CD8-positive, alpha-beta memory T cell (primary cell): Measurements from ENCODE around the gene PALLD. TPM values are rescaled to one million over a fixed set of nuclear protein-coding genes. Genes with fewer than 3 reads are reported as not detected.
"Not testable (repeated sequence)": the region's sequence is repeated elsewhere in the genome, so short reads cannot be mapped to it uniquely, and the experiment has no call there.

Source experiments
- CTCF ChIA-PET: fragments of 350-600 bp; sonication (Branson Sonifier 250); formaldehyde crosslinking; loops from one replicate; lab custom pipeline; 2021; ENCODE audit warnings: antibody characterized with exemption; lab: Charles Lee
- POLR2A ChIA-PET: fragments of 350-600 bp; sonication (Branson Sonifier 250); formaldehyde crosslinking; loops from one replicate; lab custom pipeline; 2021; ENCODE audit warnings: antibody characterized with exemption; lab: Charles Lee
- DNase-seq, 5 donors: peaks; one replicate each; pipeline versions ENCODE4 v3.0.0 to v3.0.0-alpha.2; 2020 to 2022; ENCODE audit warnings: mixed read lengths in 1 of 5
- H3K27ac ChIP-seq: one replicate; pipeline ENCODE4 v1.7.0; 2013; ENCODE audit warnings: low read depth, mild to moderate bottlenecking, low read length, moderate library complexity
- H3K27me3 ChIP-seq: 2 replicates; pipeline ENCODE4 v1.7.0; 2013; ENCODE audit warnings: low read length, mild to moderate bottlenecking; ENCODE audit not compliant: insufficient read depth, poor library complexity, severe bottlenecking
- H3K36me3 ChIP-seq: 2 replicates; pipeline ENCODE4 v1.7.0; 2013; ENCODE audit warnings: mild to moderate bottlenecking, low read length, moderate library complexity; ENCODE audit not compliant: insufficient read depth
- H3K4me1 ChIP-seq: 2 replicates; pipeline ENCODE4 v1.7.0; 2013; ENCODE audit warnings: mild to moderate bottlenecking, low read length, moderate library complexity; ENCODE audit not compliant: insufficient read depth
- H3K4me3 ChIP-seq: 2 replicates; pipeline ENCODE4 v1.7.0; 2013; ENCODE audit warnings: mild to moderate bottlenecking, low read length
- H3K9me3 ChIP-seq: 2 replicates; pipeline ENCODE4 v1.7.0; 2013; ENCODE audit warnings: mild to moderate bottlenecking, low read length
- H3K27ac Mint-ChIP-seq, 8 donors: one replicate each; pipeline ENCODE4 v1.8.0; 2020 to 2021; ENCODE audit warnings: mixed read lengths in 8 of 8, mild to moderate bottlenecking in 6 of 8, inconsistent platforms in 3 of 8, moderate library complexity in 3 of 8
- H3K27me3 Mint-ChIP-seq, 2 donors: one replicate each; pipeline ENCODE4 v1.8.0; 2020 to 2021; ENCODE audit warnings: mixed read lengths in 2 of 2, mild to moderate bottlenecking in 1 of 2, moderate library complexity in 1 of 2
- H3K36me3 Mint-ChIP-seq, 3 donors: one replicate each; pipeline ENCODE4 v1.8.0; 2020 to 2021; ENCODE audit warnings: mixed read lengths in 3 of 3, inconsistent platforms in 1 of 3, mild to moderate bottlenecking in 1 of 3
- H3K4me1 Mint-ChIP-seq, 3 donors: one replicate each; pipeline ENCODE4 v1.8.0; 2020 to 2021; ENCODE audit warnings: mixed read lengths in 3 of 3, inconsistent platforms in 1 of 3, mild to moderate bottlenecking in 1 of 3
- H3K4me3 Mint-ChIP-seq, 7 donors: one replicate each; pipeline ENCODE4 v1.8.0; 2020 to 2021; ENCODE audit warnings: mixed read lengths in 7 of 7, mild to moderate bottlenecking in 6 of 7, moderate library complexity in 4 of 7, inconsistent platforms in 2 of 7
- H3K9me3 Mint-ChIP-seq, 5 donors: one replicate each; pipeline ENCODE4 v1.8.0; 2020 to 2022; ENCODE audit warnings: mixed read lengths in 5 of 5, mild to moderate bottlenecking in 3 of 5, moderate library complexity in 2 of 5, inconsistent platforms in 1 of 5
- polyA plus RNA-seq: library from polyadenylated mRNA; unstranded; fragments of 300-500 nt; fragmentation: Illumina TruSeq; gene quantifications from one replicate; pipeline ENCODE4 v1.2.3, GENCODE V29; 2021
- total RNA-seq, 2 experiments: library from RNA; stranded (reverse); gene quantifications; one replicate each; pipeline ENCODE4 v1.2.3, GENCODE V29; 2021

Gene PALLD
- total and polyA plus RNA-seq, 3 experiments from 2014 or later: 0.35 to 0.97 (median 0.47) TPM

- peaks cover 0 to 8% (median 0%) of the 10 kb centered on the region in 3 donors for H3K4me1 Mint-ChIP-seq
- Histone ChIP-seq H3K9me3 (no peaks in the 10 kb centered on the region), H3K4me3 (no peak overlapping the region), H3K4me1 (no peaks in the 10 kb centered on the region), H3K27ac (no peak overlapping the region), H3K27me3 (no peaks in the 10 kb centered on the region), H3K36me3 (no peaks in the 10 kb centered on the region)
- peaks cover 3 to 13% of the 10 kb centered on the region in 2 donors for H3K27me3 Mint-ChIP-seq
- ChIA-PET CTCF (no interaction called here), POLR2A (no interaction called here)
- no peak overlapping the region for H3K27ac Mint-ChIP-seq
- H3K4me3 Mint-ChIP-seq: no peak overlapping the region
- DNase-seq: no peak
- peaks cover 0 to 3% (median 0%) of the 10 kb centered on the region in 5 donors for H3K9me3 Mint-ChIP-seq
- H3K36me3 Mint-ChIP-seq: no peaks in the 10 kb centered on the region
These were observed 223.6 kb downstream of the PALLD start for GRCh38 chr4:168720396-168720900.

- Mint-ChIP-seq H3K9me3 (peaks cover 0 to 4% (median 0%) of the 10 kb centered on the region in 5 donors), H3K4me1 (peaks cover 0 to 8% (median 0%) of the 10 kb centered on the region in 3 donors), H3K36me3 (no peaks in the 10 kb centered on the region), H3K27me3 (peaks cover 7 to 17% of the 10 kb centered on the region in 2 donors), H3K4me3 (no peak overlapping the region), H3K27ac (no peak overlapping the region)
- H3K9me3 ChIP-seq: no peaks in the 10 kb centered on the region
- no peak overlapping the region for H3K4me3 ChIP-seq
- H3K36me3 ChIP-seq: no peaks in the 10 kb centered on the region
- H3K4me1 ChIP-seq: no peaks in the 10 kb centered on the region
- ChIA-PET POLR2A (no interaction called here), CTCF (no interaction called here)
- no peaks in the 10 kb centered on the region for H3K27me3 ChIP-seq
- DNase-seq: no peak
- H3K27ac ChIP-seq: no peak overlapping the region
These were observed 225.5 kb downstream of the PALLD start for GRCh38 chr4:168722391-168722790.

- Histone ChIP-seq H3K4me3 (no peak overlapping the region), H3K27me3 (no peaks in the 10 kb centered on the region), H3K36me3 (no peaks in the 10 kb centered on the region), H3K9me3 (no peaks in the 10 kb centered on the region), H3K27ac (no peak overlapping the region), H3K4me1 (no peaks in the 10 kb centered on the region)
- no peak overlapping the region for H3K27ac Mint-ChIP-seq
- peaks cover 11 to 18% of the 10 kb centered on the region in 2 donors for H3K27me3 Mint-ChIP-seq
- no peaks in the 10 kb centered on the region for H3K36me3 Mint-ChIP-seq
- ChIA-PET CTCF (no interaction called here), POLR2A (no interaction called here)
- peaks cover 0 to 8% (median 0%) of the 10 kb centered on the region in 3 donors for H3K4me1 Mint-ChIP-seq
- peaks cover 0 to 7% (median 0%) of the 10 kb centered on the region in 5 donors for H3K9me3 Mint-ChIP-seq
- DNase-seq: no peak
- H3K4me3 Mint-ChIP-seq: no peak overlapping the region
These were observed 226.2 kb downstream of the PALLD start for GRCh38 chr4:168723020-168723419.

- ChIA-PET CTCF (no interaction called here), POLR2A (no interaction called here)
- Mint-ChIP-seq H3K4me3 (no peak overlapping the region), H3K27me3 (peaks cover 16 to 18% of the 10 kb centered on the region in 2 donors), H3K36me3 (no peaks in the 10 kb centered on the region), H3K9me3 (peaks cover 0 to 7% (median 0%) of the 10 kb centered on the region in 5 donors), H3K27ac (no peak overlapping the region), H3K4me1 (peaks cover 0 to 8% (median 0%) of the 10 kb centered on the region in 3 donors)
- Histone ChIP-seq H3K27me3 (no peaks in the 10 kb centered on the region), H3K9me3 (no peaks in the 10 kb centered on the region), H3K4me1 (no peaks in the 10 kb centered on the region), H3K27ac (no peak overlapping the region), H3K36me3 (no peaks in the 10 kb centered on the region), H3K4me3 (no peak overlapping the region)
- no peak for DNase-seq
These were observed 226.7 kb downstream of the PALLD start for GRCh38 chr4:168723569-168723968.

- Histone ChIP-seq H3K27me3 (peaks cover 1% of the 10 kb centered on the region), H3K4me3 (no peak overlapping the region), H3K9me3 (no peaks in the 10 kb centered on the region), H3K4me1 (no peaks in the 10 kb centered on the region), H3K27ac (no peak overlapping the region), H3K36me3 (no peaks in the 10 kb centered on the region)
- Mint-ChIP-seq H3K27ac (no peak overlapping the region), H3K27me3 (peaks cover 18 to 23% of the 10 kb centered on the region in 2 donors), H3K9me3 (peaks cover 0 to 7% (median 0%) of the 10 kb centered on the region in 5 donors), H3K36me3 (no peaks in the 10 kb centered on the region), H3K4me3 (no peak overlapping the region), H3K4me1 (peaks cover 0 to 8% (median 0%) of the 10 kb centered on the region in 3 donors)
- ChIA-PET CTCF (no interaction called here), POLR2A (no interaction called here)
- DNase-seq: no peak
These were observed 227.4 kb downstream of the PALLD start for GRCh38 chr4:168724243-168724642.

GRCh38 chr4:168724686-168725411, 228.0 kb downstream of the PALLD start:
- CTCF ChIA-PET: no interaction called here
- H3K9me3 Mint-ChIP-seq: peaks cover 0 to 4% (median 2%) of the 10 kb centered on the region in 5 donors

GRCh38 chr4:168725930-168726329, 229.1 kb downstream of the PALLD start:
- Histone ChIP-seq H3K36me3 (no peaks in the 10 kb centered on the region), H3K27me3 (peaks cover 4% of the 10 kb centered on the region), H3K4me3 (no peak overlapping the region), H3K9me3 (no peaks in the 10 kb centered on the region), H3K4me1 (no peaks in the 10 kb centered on the region), H3K27ac (no peak overlapping the region)
- Mint-ChIP-seq H3K4me3 (no peak overlapping the region), H3K9me3 (peaks cover 0 to 6% (median 2%) of the 10 kb centered on the region in 5 donors), H3K36me3 (no peaks in the 10 kb centered on the region), H3K4me1 (peaks cover 0 to 8% (median 0%) of the 10 kb centered on the region in 3 donors), H3K27ac (no peak overlapping the region), H3K27me3 (peaks cover 20 to 32% of the 10 kb centered on the region in 2 donors)
- no peak for DNase-seq
- CTCF ChIA-PET: no interaction called here
- POLR2A ChIA-PET: no interaction called here

More at GRCh38 chr4:168724686-168725411, 228.0 kb downstream of the PALLD start:
- H3K27me3 Mint-ChIP-seq: peaks cover 20 to 26% of the 10 kb centered on the region in 2 donors
- H3K27ac Mint-ChIP-seq: no peak overlapping the region
- H3K4me1 Mint-ChIP-seq: peaks cover 0 to 8% (median 0%) of the 10 kb centered on the region in 3 donors
- Histone ChIP-seq H3K4me3 (no peak overlapping the region), H3K36me3 (no peaks in the 10 kb centered on the region), H3K27ac (no peak overlapping the region), H3K4me1 (no peaks in the 10 kb centered on the region), H3K27me3 (peaks cover 4% of the 10 kb centered on the region), H3K9me3 (no peaks in the 10 kb centered on the region)
- POLR2A ChIA-PET: no interaction called here
- DNase-seq: no peak
- no peak overlapping the region for H3K4me3 Mint-ChIP-seq
- H3K36me3 Mint-ChIP-seq: no peaks in the 10 kb centered on the region

GRCh38 chr4:168727181-168727580, 230.3 kb downstream of the PALLD start:
- DNase-seq, H3K36me3 Mint-ChIP-seq, H3K4me3 Mint-ChIP-seq, H3K27ac Mint-ChIP-seq, H3K27me3 ChIP-seq, H3K27ac ChIP-seq, POLR2A ChIA-PET, H3K4me1 ChIP-seq, H3K9me3 ChIP-seq, H3K4me1 Mint-ChIP-seq, H3K36me3 ChIP-seq, H3K9me3 Mint-ChIP-seq, CTCF ChIA-PET, H3K4me3 ChIP-seq: not testable (repeated sequence)
- H3K27me3 Mint-ChIP-seq: peaks cover 17 to 33% of the 10 kb centered on the region in 2 donors
